ENCODE data around the gene LDAH.

Gene LDAH

GRCh38 chr2:20653695-20654534 is 169.0 kb downstream of the LDAH start:
- Mint-ChIP-seq H3K4me3 (no peak overlapping the region), H3K4me1 (ENCODE audit: low read depth) (peaks cover 24% of the 10 kb centered on the region), H3K9me3 (no peaks in the 10 kb centered on the region), H3K27ac (no peak overlapping the region), H3K36me3 (ENCODE audit: low read depth) (no peaks in the 10 kb centered on the region), H3K27me3 (peaks cover 3% of the 10 kb centered on the region)
- no peak for DNase-seq

- H3K27me3 Mint-ChIP-seq, result no peaks in the 10 kb centered on the region
These were observed 170.0 kb downstream of the LDAH start for GRCh38 chr2:20652673-20653575.

GRCh38 chr2:20652141-20652540 is 170.8 kb downstream of the LDAH start:
- H3K27ac Mint-ChIP-seq, result no peak overlapping the region
- DNase-seq, result no peak
- H3K9me3 Mint-ChIP-seq, result no peaks in the 10 kb centered on the region
- H3K4me3 Mint-ChIP-seq, result peak overlapping the region; percentile 13
- H3K36me3 Mint-ChIP-seq (ENCODE audit: low read depth), result no peaks in the 10 kb centered on the region
- peaks cover 31% of the 10 kb centered on the region for H3K4me1 Mint-ChIP-seq (ENCODE audit: low read depth)
- H3K27me3 Mint-ChIP-seq, result no peaks in the 10 kb centered on the region

More at GRCh38 chr2:20652673-20653575, 170.0 kb downstream of the LDAH start:
- Mint-ChIP-seq H3K4me3 (no peak overlapping the region), H3K4me1 (ENCODE audit: low read depth) (peaks cover 31% of the 10 kb centered on the region), H3K36me3 (ENCODE audit: low read depth) (no peaks in the 10 kb centered on the region), H3K9me3 (no peaks in the 10 kb centered on the region), H3K27ac (no peak overlapping the region)
- DNase-seq, result no peak

- H3K4me1 Mint-ChIP-seq (ENCODE audit: low read depth), result peaks cover 31% of the 10 kb centered on the region
- peak overlapping the region; percentile 73 for H3K4me3 Mint-ChIP-seq
- H3K36me3 Mint-ChIP-seq (ENCODE audit: low read depth), result no peaks in the 10 kb centered on the region
- H3K9me3 Mint-ChIP-seq, result no peaks in the 10 kb centered on the region
- peak overlapping the region; percentile 90 for H3K27ac Mint-ChIP-seq
- no peaks in the 10 kb centered on the region for H3K27me3 Mint-ChIP-seq
- DNase-seq, result no peak
These were observed 171.2 kb downstream of the LDAH start for GRCh38 chr2:20651731-20652099.

- DNase-seq, result peak; percentile 94
- Mint-ChIP-seq H3K36me3 (ENCODE audit: low read depth) (no peaks in the 10 kb centered on the region), H3K9me3 (no peaks in the 10 kb centered on the region), H3K27me3 (no peaks in the 10 kb centered on the region), H3K4me1 (ENCODE audit: low read depth) (peaks cover 31% of the 10 kb centered on the region), H3K27ac (peak within 1 kb of the TSS; percentile 90), H3K4me3 (peak within 1 kb of the TSS; percentile 84)
These were observed 171.8 kb downstream of the LDAH start, which contains the start of gene HS1BP3 for GRCh38 chr2:20650877-20651730. TSS of gene HS1BP3 (minus strand) at chr2:20651098. CDS start at chr2:20651063, 35 bp downstream.

- Mint-ChIP-seq H3K4me3 (peak overlapping the region; percentile 84), H3K27me3 (no peaks in the 10 kb centered on the region), H3K9me3 (no peaks in the 10 kb centered on the region), H3K36me3 (ENCODE audit: low read depth) (no peaks in the 10 kb centered on the region), H3K27ac (peak overlapping the region; percentile 29), H3K4me1 (ENCODE audit: low read depth) (peaks cover 31% of the 10 kb centered on the region)
- DNase-seq, result no peak
These were observed 172.5 kb downstream of the LDAH start for GRCh38 chr2:20650393-20650876.

GRCh38 chr2:20649976-20650375 is 172.9 kb downstream of the LDAH start:
- H3K4me1 Mint-ChIP-seq (ENCODE audit: low read depth), result peaks cover 31% of the 10 kb centered on the region
- no peaks in the 10 kb centered on the region for H3K9me3 Mint-ChIP-seq
- peak overlapping the region; percentile 84 for H3K4me3 Mint-ChIP-seq
- no peaks in the 10 kb centered on the region for H3K27me3 Mint-ChIP-seq
- no peak for DNase-seq
- H3K36me3 Mint-ChIP-seq (ENCODE audit: low read depth), result peaks cover under 1% of the 10 kb centered on the region
- H3K27ac Mint-ChIP-seq, result peak overlapping the region; percentile 30

- no peak for DNase-seq
- H3K36me3 Mint-ChIP-seq (ENCODE audit: low read depth), result peaks cover 5% of the 10 kb centered on the region
- no peaks in the 10 kb centered on the region for H3K9me3 Mint-ChIP-seq
- peak overlapping the region; percentile 84 for H3K4me3 Mint-ChIP-seq
- peak overlapping the region; percentile 30 for H3K27ac Mint-ChIP-seq
- no peaks in the 10 kb centered on the region for H3K27me3 Mint-ChIP-seq
- peaks cover 31% of the 10 kb centered on the region for H3K4me1 Mint-ChIP-seq (ENCODE audit: low read depth)
These were observed 173.3 kb downstream of the LDAH start for GRCh38 chr2:20649576-20649975.

GRCh38 chr2:20648831-20649230 is 174.1 kb downstream of the LDAH start:
- Mint-ChIP-seq H3K27ac (no peak overlapping the region), H3K4me1 (ENCODE audit: low read depth) (peaks cover 31% of the 10 kb centered on the region), H3K36me3 (ENCODE audit: low read depth) (peaks cover 10% of the 10 kb centered on the region), H3K27me3 (no peaks in the 10 kb centered on the region), H3K9me3 (no peaks in the 10 kb centered on the region), H3K4me3 (no peak overlapping the region)
- no peak for DNase-seq

- no peak for DNase-seq
- Mint-ChIP-seq H3K27me3 (no peaks in the 10 kb centered on the region), H3K27ac (no peak overlapping the region), H3K4me1 (ENCODE audit: low read depth) (peaks cover 31% of the 10 kb centered on the region), H3K36me3 (ENCODE audit: low read depth) (peaks cover 14% of the 10 kb centered on the region), H3K9me3 (no peaks in the 10 kb centered on the region), H3K4me3 (no peak overlapping the region)
These were observed 174.7 kb downstream of the LDAH start for GRCh38 chr2:20648206-20648605.

GRCh38 chr2:20647738-20648137 is 175.2 kb downstream of the LDAH start:
- DNase-seq, result no peak
- H3K36me3 Mint-ChIP-seq (ENCODE audit: low read depth), result peaks cover 14% of the 10 kb centered on the region
- H3K27ac Mint-ChIP-seq, result no peak overlapping the region
- peaks cover 31% of the 10 kb centered on the region for H3K4me1 Mint-ChIP-seq (ENCODE audit: low read depth)
- no peaks in the 10 kb centered on the region for H3K27me3 Mint-ChIP-seq
- no peaks in the 10 kb centered on the region for H3K9me3 Mint-ChIP-seq
- H3K4me3 Mint-ChIP-seq, result no peak overlapping the region

- no peak for DNase-seq
- Mint-ChIP-seq H3K4me1 (ENCODE audit: low read depth) (peaks cover 32% of the 10 kb centered on the region), H3K27me3 (no peaks in the 10 kb centered on the region), H3K9me3 (no peaks in the 10 kb centered on the region), H3K27ac (no peak overlapping the region), H3K36me3 (ENCODE audit: low read depth) (peaks cover 14% of the 10 kb centered on the region), H3K4me3 (no peak overlapping the region)
These were observed 175.7 kb downstream of the LDAH start for GRCh38 chr2:20647211-20647610.

- Mint-ChIP-seq H3K4me1 (ENCODE audit: low read depth) (peaks cover 25% of the 10 kb centered on the region), H3K27ac (no peak overlapping the region), H3K4me3 (no peak overlapping the region)
These were observed 176.5 kb downstream of the LDAH start for GRCh38 chr2:20646446-20646845.

GRCh38 chr2:20645761-20646160 is 177.1 kb downstream of the LDAH start:
- H3K36me3 Mint-ChIP-seq (ENCODE audit: low read depth), result peaks cover 18% of the 10 kb centered on the region
- H3K4me3 Mint-ChIP-seq, result no peak overlapping the region
- H3K27me3 Mint-ChIP-seq, result no peaks in the 10 kb centered on the region
- no peak overlapping the region for H3K27ac Mint-ChIP-seq
- peaks cover 22% of the 10 kb centered on the region for H3K4me1 Mint-ChIP-seq (ENCODE audit: low read depth)
- no peaks in the 10 kb centered on the region for H3K9me3 Mint-ChIP-seq
- DNase-seq, result no peak

More at GRCh38 chr2:20646446-20646845, 176.5 kb downstream of the LDAH start:
- Mint-ChIP-seq H3K27me3 (no peaks in the 10 kb centered on the region), H3K36me3 (ENCODE audit: low read depth) (peaks cover 17% of the 10 kb centered on the region), H3K9me3 (no peaks in the 10 kb centered on the region)
- no peak for DNase-seq

Measured in activated T-cell treated with anti-CD3 and anti-CD28 coated beads, Interleukin-2, amount 50 U/mL, for 24 hours (primary cell).